Adrenal gland (tissue), 12 donors: Measurements from ENCODE around the gene CASKIN2. TPM values are rescaled to one million over a fixed set of nuclear protein-coding genes. Genes with fewer than 3 reads are reported as not detected.

Experiments used
- DNase-seq, 7 donors: peaks; one replicate each; pipeline ENCODE4 v3.0.0-alpha.2; 2019 to 2020
- H3K27ac ChIP-seq, 5 donors: fragments of 200-600 bp; sonication (generic) in 4 of 5; 1 replicate in 3 of 5; 2 replicates in 2 of 5; pipeline versions ENCODE4 v1.5.1 to v1.8.0; 2016 to 2020; ENCODE audit warnings: mild to moderate bottlenecking in 1 of 5
- H3K27me3 ChIP-seq: fragments of 200-600 bp; 2 replicates; pipeline ENCODE4 v1.8.0; 2021
- H3K36me3 ChIP-seq, 2 donors: fragments of 200-600 bp; replicated peaks in 1 of 2; 1 replicate in 1 of 2; 2 replicates in 1 of 2; pipeline versions ENCODE4 v1.5.1 to v1.8.0; 2018 to 2022
- H3K4me1 ChIP-seq, 2 donors: fragments of 200-600 bp; replicated peaks in 1 of 2; 1 replicate in 1 of 2; 2 replicates in 1 of 2; pipeline versions ENCODE4 v1.5.1 to v1.8.0; 2018 to 2021
- H3K4me3 ChIP-seq, 4 donors: fragments of 200-600 bp; sonication (generic) in 3 of 4; one replicate each; pipeline ENCODE4 v1.5.1; 2016 to 2018
- H3K9me3 ChIP-seq, 3 donors: fragments of 200-600 bp; sonication (generic) in 1 of 3; replicated peaks in 1 of 3; 1 replicate in 2 of 3; 2 replicates in 1 of 3; pipeline versions ENCODE4 v1.5.1 to v1.8.0; 2016 to 2021
- POLR2A ChIP-seq, 2 donors: fragments of 450-650 bp; IDR thresholded peaks; one replicate each; pipeline ENCODE4 v1.6.1; 2017; ENCODE audit warnings: antibody characterized with exemption in 2 of 2, mild to moderate bottlenecking in 2 of 2, moderate library complexity in 1 of 2
- WGBS, 4 donors: extraction: QIAGEN DNeasy Blood & Tissue Kit in 2 of 4; methylation state at CpG; one replicate each; pipeline versions ENCODE4 v1.1.5 to v1.1.7; 2013 to 2017; 5-methylcytosine and 5-hydroxymethylcytosine counted together
- intact Hi-C, 2 donors: fragments of 100-400 bp; cut with DNase I; formaldehyde crosslinking; loops; one replicate each; pipeline versions ENCODE4 v1.14.1 to v1.15.0; 2022 to 2023
- polyA plus RNA-seq, 3 donors: library from polyadenylated mRNA; stranded (reverse); fragments of 200-250 nt in 2 of 3; fragments of 350-450 nt in 1 of 3; fragmentation: Illumina TruSeq in 1 of 3; extraction: RNeasy Lipid Tissue Mini Kit (QIAGEN cat#74804) in 1 of 3; gene quantifications; one replicate each; pipeline ENCODE4 v1.2.3, GENCODE V29; 2013 to 2014
- total RNA-seq, 9 donors: library from RNA; depleted of rRNA in 4 of 9; stranded (reverse); fragments of >200 nt in 4 of 9; fragments of 120-200 nt in 1 of 9; fragmentation: NEBNext Ultra II Directional in 1 of 9; extraction: Animal tissue kit (Norgen Biotek cat#: 25700) in 1 of 9; gene quantifications; one replicate each; pipeline versions ENCODE4 v1.1.0 to v1.2.4, GENCODE V29; 2013 to 2023
- TF ChIP-seq, protein P1 (sequence below), 6 experiments: fragments of 450-650 bp in 4 of 6; fragments of 200-600 bp in 2 of 6; sonication (generic) in 1 of 6; IDR thresholded peaks; 1 replicate in 5 of 6; 2 replicates in 1 of 6; pipeline versions ENCODE4 v1.5.1 to v1.8.0; 2016 to 2021; ENCODE audit warnings: antibody characterized with exemption in 6 of 6, mild to moderate bottlenecking in 2 of 6, moderate library complexity in 1 of 6
- donor health status: healthy with polysubstance abuse.
- donor health status: Bipolar disorder and iron deficiency.
- donor health status: DM: yes; HTN: yes; CAD: no.
- donor health status: DM: no; HTN: no; CAD: no.
- donor health status: DM: no; HTN: no; CAD: no.
- donor health status: DM: yes; HTN: yes; CAD: no.

Gene CASKIN2
- total and polyA plus RNA-seq, 12 donors, result 10.1 to 90.8 (median 35.3) TPM

DNA sequence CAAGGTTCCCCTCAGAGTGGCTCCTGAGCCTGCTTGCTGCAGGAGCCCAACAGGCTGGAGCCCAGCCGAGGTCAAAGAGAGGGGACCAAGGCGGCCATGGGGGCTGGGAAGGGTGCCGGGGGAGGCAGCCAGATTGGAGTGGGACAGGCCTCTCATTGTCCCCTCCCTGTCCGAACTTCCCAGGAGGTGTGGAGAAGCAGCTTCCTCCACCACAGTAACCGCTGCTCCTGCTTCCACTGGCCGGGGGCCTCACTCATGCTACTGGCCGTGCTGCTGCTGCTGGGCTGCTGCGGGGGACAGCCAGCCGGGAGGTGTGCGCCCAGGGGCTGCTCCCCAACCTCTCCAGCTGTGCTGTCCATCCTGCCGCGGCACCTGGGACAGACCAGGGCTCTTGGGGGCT is 29.6 kb downstream of the CASKIN2 start:
- Histone ChIP-seq H3K36me3 (peaks cover 0 to 7% of the 10 kb centered on the region in 2 donors), H3K4me3 (no peak overlapping the region), H3K9me3 (no peaks in the 10 kb centered on the region), H3K27me3 (no peaks in the 10 kb centered on the region), H3K4me1 (peaks cover 6 to 59% of the 10 kb centered on the region in 2 donors), H3K27ac (peak overlapping the region in 2 of 5 donors; percentile 56 to 71)
- TF ChIP-seq POLR2A (IDR thresholded peaks at IDR 0.05), result no peak
- TF ChIP-seq, protein P1, sequence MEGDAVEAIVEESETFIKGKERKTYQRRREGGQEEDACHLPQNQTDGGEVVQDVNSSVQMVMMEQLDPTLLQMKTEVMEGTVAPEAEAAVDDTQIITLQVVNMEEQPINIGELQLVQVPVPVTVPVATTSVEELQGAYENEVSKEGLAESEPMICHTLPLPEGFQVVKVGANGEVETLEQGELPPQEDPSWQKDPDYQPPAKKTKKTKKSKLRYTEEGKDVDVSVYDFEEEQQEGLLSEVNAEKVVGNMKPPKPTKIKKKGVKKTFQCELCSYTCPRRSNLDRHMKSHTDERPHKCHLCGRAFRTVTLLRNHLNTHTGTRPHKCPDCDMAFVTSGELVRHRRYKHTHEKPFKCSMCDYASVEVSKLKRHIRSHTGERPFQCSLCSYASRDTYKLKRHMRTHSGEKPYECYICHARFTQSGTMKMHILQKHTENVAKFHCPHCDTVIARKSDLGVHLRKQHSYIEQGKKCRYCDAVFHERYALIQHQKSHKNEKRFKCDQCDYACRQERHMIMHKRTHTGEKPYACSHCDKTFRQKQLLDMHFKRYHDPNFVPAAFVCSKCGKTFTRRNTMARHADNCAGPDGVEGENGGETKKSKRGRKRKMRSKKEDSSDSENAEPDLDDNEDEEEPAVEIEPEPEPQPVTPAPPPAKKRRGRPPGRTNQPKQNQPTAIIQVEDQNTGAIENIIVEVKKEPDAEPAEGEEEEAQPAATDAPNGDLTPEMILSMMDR (IDR thresholded peaks at IDR 0.05), result no peak
- no peak for DNase-seq
- intact Hi-C loops, result no loop called here
- 76 to 100% (median 85%) methylated on average over 3 to 12 of the region's 12 CpGs for WGBS, 4 donors

DNA sequence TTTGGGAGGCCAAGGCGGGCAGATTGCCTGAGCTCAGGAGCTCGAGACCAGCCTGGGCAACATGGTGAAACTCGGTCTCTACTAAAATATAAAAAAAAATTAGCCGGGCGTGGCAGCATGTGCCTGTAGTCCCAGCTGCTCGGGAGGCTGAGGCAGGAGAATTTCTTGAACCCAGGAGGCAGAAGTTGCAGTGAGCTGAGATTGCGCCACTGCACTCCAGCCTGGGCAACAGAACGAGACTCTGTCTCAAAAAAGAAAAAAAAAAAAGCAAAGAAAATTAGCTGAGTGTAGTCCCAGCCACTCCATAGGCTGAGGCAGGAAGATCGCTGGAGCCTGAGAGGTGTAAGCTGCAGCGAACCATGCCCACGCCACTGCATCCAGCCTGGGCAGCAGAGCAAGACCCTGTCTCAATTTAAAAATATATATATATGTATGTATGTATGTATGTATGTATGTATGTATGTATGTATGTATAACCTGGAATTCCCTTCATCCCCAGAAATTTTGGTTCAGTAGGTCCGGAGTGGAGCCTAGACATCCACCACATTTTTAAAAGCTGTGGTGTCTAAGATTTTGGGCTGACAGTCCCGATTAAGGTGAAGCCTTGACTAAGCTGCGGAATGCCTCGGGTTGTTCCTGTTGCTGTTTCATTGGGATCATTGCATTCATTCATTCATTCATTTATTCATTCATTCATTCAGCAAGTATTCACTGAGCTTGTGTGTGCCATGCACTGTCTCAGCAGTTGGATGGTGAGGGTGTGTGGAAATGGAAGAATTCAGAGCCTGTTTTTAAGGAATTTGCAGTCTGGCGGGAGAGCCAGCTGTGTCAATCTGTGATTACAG is 33.0 kb downstream of the CASKIN2 start:
- WGBS, 4 donors, result 82 to 87% (median 84%) methylated on average over 16 of the region's 16 CpGs
- TF ChIP-seq POLR2A (IDR thresholded peaks at IDR 0.05), result no peak
- TF ChIP-seq, protein P1 (IDR thresholded peaks at IDR 0.05), result no peak
- Histone ChIP-seq H3K9me3 (no peaks in the 10 kb centered on the region), H3K4me3 (no peak overlapping the region), H3K4me1 (peaks cover 10 to 66% of the 10 kb centered on the region in 2 donors), H3K36me3 (no peaks in the 10 kb centered on the region), H3K27ac (peak overlapping the region in 1 of 5 donors; percentile 3), H3K27me3 (no peaks in the 10 kb centered on the region)
- intact Hi-C loops, result no loop called here
- DNase-seq, result no peak

DNA sequence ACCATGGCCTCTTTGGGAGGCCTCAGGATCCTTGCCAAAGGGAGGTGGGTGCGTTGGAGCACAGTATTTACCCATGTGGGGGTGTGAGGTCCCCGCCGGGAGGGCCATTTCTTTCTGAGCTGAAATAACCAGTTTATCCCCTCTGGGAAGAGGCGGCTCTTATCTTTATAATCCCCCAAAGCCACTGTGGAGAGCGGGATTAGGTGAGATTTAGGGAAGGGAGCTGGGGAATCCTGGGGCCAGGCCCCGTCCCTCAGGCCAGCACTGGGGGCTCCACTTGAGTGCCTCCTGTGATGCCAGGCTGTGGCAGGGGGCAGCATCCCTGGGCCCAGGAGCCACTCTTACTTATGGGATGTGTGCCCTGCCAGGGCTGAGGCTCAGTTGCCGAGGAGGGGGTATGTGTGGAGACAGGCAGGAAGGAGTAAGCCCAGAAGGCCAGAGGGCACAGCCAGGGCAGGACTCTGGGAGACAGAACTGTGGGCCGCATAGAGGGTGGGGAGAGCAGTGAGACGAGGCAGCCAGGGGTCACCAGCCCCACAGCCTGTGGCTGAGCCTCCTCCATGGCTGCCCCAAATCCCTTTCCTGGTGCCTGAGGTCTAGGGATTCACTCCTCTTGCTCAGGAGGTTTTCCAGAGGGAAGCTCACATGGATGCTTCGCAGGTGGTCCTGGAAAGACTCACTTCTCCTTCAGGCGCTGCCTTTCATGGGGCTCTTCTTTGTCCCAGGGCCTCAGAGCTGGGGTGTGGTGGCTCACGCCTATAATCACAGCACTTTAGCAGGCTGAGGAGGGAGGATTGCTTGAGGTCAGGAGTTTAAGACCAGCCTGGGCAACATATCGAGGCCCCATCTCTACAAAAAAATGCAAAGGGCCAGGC is 33.9 kb downstream of the CASKIN2 start:
- H3K4me3 ChIP-seq, result no peak overlapping the region
- no peaks in the 10 kb centered on the region for H3K9me3 ChIP-seq
- intact Hi-C loops, result no loop called here
- H3K4me1 ChIP-seq, result peaks cover 19 to 66% of the 10 kb centered on the region in 2 donors
- no peaks in the 10 kb centered on the region for H3K27me3 ChIP-seq
- H3K36me3 ChIP-seq, result no peaks in the 10 kb centered on the region
- DNase-seq, result no peak
- peak overlapping the region in 3 of 5 donors; percentile 3 to 61 (median 27) for H3K27ac ChIP-seq
- no peak for TF ChIP-seq POLR2A (IDR thresholded peaks at IDR 0.05)
- TF ChIP-seq, protein P1 (IDR thresholded peaks at IDR 0.05), result no peak
- WGBS, 4 donors, result 77 to 85% (median 81%) methylated on average over 8 to 13 of the region's 13 CpGs

DNA sequence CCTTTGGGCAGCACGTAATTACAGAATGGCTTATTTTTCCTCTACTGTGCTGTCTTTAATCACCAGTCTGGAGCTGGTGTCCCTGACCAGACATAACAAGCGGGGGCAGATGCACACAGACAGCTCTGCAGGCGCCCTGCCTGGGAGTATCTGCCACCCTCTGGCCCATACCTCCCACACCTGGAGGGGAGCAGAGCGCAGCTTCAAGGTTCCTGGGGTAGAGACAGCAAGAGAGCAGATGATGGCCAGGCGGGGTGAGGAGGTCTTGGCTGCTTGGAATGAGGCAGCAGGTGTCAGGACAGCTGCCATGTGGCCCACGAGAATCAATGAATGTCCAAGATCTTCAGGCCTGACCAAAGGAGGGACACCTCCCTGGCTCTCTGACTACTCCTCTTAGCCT is 35.1 kb downstream of the CASKIN2 start:
- Histone ChIP-seq H3K36me3 (no peaks in the 10 kb centered on the region), H3K27ac (peak overlapping the region in 2 of 5 donors; percentile 16 to 27), H3K27me3 (no peaks in the 10 kb centered on the region), H3K9me3 (no peaks in the 10 kb centered on the region), H3K4me1 (peaks cover 30 to 66% of the 10 kb centered on the region in 2 donors), H3K4me3 (no peak overlapping the region)
- intact Hi-C loops, result no loop called here
- no peak for DNase-seq
- 78 to 88% (median 84%) methylated on average over 5 to 6 of the region's 6 CpGs for WGBS, 4 donors
- TF ChIP-seq POLR2A (IDR thresholded peaks at IDR 0.05), result no peak
- TF ChIP-seq, protein P1 (IDR thresholded peaks at IDR 0.05), result no peak
